Neural cell (in vitro differentiated cells): Measurements from ENCODE around the gene BFSP2.

Experiments
- EP300 ChIP-seq: fragments of 450-650 bp; conservative IDR thresholded peaks from 2 replicates; pipeline ENCODE4 v1.6.1; 2014; ENCODE audit warnings: antibody characterized with exemption, mild to moderate bottlenecking, moderate library complexity; ENCODE audit not compliant: poor library complexity, severe bottlenecking
- EZH2 ChIP-seq: fragments of 200-600, 300-800 bp; shearing (Covaris generic), sonication (generic); IDR thresholded peaks from 2 replicates; pipeline ENCODE4 v1.6.1; 2014; ENCODE audit warnings: antibody characterized with exemption, low read length, borderline replicate concordance, mild to moderate bottlenecking; ENCODE audit not compliant: insufficient read depth, poor library complexity, severe bottlenecking
- TF ChIP-seq, protein P1 (sequence below): fragments of 450-650 bp; IDR thresholded peaks from 2 replicates; pipeline ENCODE4 v1.5.1; 2014; ENCODE audit warnings: antibody characterized with exemption, mild to moderate bottlenecking, moderate library complexity; ENCODE audit not compliant: poor library complexity, severe bottlenecking

DNA sequence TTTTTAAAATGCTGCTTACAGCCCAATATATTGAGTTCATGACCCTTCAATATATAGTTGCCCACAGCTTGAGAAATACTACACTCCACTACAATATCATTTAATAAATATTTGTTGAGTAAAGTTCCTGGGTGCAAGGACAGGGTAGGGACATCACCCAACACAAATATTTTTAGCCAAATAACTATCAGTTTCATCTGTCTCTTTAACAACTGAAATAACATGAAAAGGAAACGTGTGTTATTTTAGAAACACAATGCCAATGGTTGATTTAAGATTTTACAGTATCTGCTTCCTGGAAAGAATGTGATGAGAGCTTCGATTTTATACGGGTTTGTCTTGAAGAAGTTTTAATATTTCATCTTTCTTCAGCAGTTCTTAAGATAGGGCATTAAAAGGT, 106.0 kb downstream of the BFSP2 start:
- TF ChIP-seq, protein P1, sequence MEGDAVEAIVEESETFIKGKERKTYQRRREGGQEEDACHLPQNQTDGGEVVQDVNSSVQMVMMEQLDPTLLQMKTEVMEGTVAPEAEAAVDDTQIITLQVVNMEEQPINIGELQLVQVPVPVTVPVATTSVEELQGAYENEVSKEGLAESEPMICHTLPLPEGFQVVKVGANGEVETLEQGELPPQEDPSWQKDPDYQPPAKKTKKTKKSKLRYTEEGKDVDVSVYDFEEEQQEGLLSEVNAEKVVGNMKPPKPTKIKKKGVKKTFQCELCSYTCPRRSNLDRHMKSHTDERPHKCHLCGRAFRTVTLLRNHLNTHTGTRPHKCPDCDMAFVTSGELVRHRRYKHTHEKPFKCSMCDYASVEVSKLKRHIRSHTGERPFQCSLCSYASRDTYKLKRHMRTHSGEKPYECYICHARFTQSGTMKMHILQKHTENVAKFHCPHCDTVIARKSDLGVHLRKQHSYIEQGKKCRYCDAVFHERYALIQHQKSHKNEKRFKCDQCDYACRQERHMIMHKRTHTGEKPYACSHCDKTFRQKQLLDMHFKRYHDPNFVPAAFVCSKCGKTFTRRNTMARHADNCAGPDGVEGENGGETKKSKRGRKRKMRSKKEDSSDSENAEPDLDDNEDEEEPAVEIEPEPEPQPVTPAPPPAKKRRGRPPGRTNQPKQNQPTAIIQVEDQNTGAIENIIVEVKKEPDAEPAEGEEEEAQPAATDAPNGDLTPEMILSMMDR, result no peak
- TF ChIP-seq EP300 (no peak), EZH2 (no peak)
